ENCODE measurements around the gene PLA2G2A. TPM values are rescaled to one million over a fixed set of nuclear protein-coding genes. Genes with fewer than 3 reads are reported as not detected.

The PLA2G2A gene
- total and polyA plus RNA-seq, 2 of the 8 experiments (the other 6 are each of a cell fraction or from before 2014, with no cell fraction given) = 0.69 to 3.7 TPM

DNA sequence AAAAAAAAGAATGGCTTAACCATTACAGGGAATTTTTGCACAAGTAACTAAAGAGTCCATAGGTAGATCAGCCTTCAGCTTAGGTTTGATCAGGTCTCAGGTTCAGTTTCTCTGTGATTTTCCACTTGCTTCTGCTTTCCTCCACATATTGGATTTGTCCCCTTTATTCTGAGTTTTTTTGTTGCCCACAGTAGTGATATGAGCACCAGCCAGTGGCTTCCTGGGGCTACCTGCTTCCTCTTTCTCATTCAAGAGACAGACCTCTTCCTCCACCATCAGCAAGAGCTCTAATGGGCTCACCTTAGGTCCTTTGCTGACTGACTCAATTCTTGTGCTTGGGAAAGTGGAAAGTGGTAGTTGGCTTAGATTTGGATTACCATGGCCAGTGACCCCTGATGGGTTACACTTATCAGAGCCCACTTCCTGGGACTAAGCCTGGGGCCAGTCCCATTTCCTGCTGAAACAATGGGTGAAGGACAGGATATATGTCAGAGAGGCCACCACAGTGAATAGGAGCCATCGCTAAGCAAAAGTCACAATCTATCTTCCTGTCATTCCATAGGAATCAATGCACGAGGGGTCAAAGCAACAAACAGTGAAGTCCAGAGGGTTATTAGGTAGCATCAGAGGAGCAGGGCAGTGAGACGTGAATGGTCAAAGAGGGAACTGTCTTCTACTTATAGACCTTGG is 43.2 kb downstream of the PLA2G2A start:
- H3K14ac ChIP-seq (ENCODE audit: insufficient read length) = no peak overlapping the region
- peaks cover 2% of the 10 kb centered on the region; the same call in 1 of the 2 replicates for H3K23me2 ChIP-seq (ENCODE audit: low read depth, low read length)
- no peak overlapping the region for H2BK5ac ChIP-seq (ENCODE audit: low read depth, low read length)
- H3K9ac ChIP-seq (replicated peaks in 1 of 4; ENCODE audit: extremely low read depth in 1 of 4, low read depth in 3 of 4, low read length in 3 of 4) = no peak overlapping the region
- H3K79me2 ChIP-seq (ENCODE audit: control insufficient read depth in 1 of 2, insufficient read depth in 2 of 2, low read length in 2 of 2) = no peaks in the 10 kb centered on the region
- 82% methylated on average over 3 of the region's 3 CpGs; no CpG with 5 or more reads in 1 of the 2 experiments for WGBS, 2 experiments (ENCODE audit: extremely low coverage in 1 of 2, insufficient coverage in 1 of 2, insufficient read length in 1 of 2, insufficient replicate concordance in 2 of 2, low coverage in 1 of 2, low lambda C conversion rate in 2 of 2, missing lambda C conversion rate in 1 of 2)
- H4K91ac ChIP-seq (replicated peaks; ENCODE audit: insufficient read length, low read length) = no peak overlapping the region
- H3K23ac ChIP-seq (ENCODE audit: insufficient read length) = no peak overlapping the region
- H4K5ac ChIP-seq (ENCODE audit: insufficient read length, low read depth, low read length) = no peak overlapping the region
- no peak overlapping the region for H3K4me3 ChIP-seq (ENCODE audit: extremely low read depth in 1 of 4, insufficient read depth in 2 of 4, low read depth in 3 of 4, low read length in 4 of 4)
- H2BK12ac ChIP-seq (ENCODE audit: low read depth, low read length) = no peak overlapping the region
- H2BK15ac ChIP-seq (ENCODE audit: low read length) = no peak overlapping the region
- no peaks in the 10 kb centered on the region for H3K36me3 ChIP-seq (ENCODE audit: control insufficient read depth in 2 of 4, insufficient read depth in 4 of 4, low read length in 3 of 4)
- DNase-seq (ENCODE audit: low read depth in 1 of 2, low spot score in 2 of 2) = no peak
- no peak overlapping the region for H2AK5ac ChIP-seq (ENCODE audit: low read depth, low read length)
- no peaks in the 10 kb centered on the region for H3K27me3 ChIP-seq (replicated peaks in 1 of 4; ENCODE audit: control insufficient read depth in 3 of 4, extremely low read depth in 1 of 4, insufficient read depth in 3 of 4, low read length in 3 of 4)
- H3K27ac ChIP-seq (ENCODE audit: low read depth, low read length) = no peak overlapping the region
- H3K18ac ChIP-seq (ENCODE audit: extremely low read depth, low read length) = no peak overlapping the region
- H3K56ac ChIP-seq (replicated peaks; ENCODE audit: insufficient read length, low read depth, low read length) = no peak overlapping the region
- no peak overlapping the region for H2BK20ac ChIP-seq (ENCODE audit: low read length)
- H4K8ac ChIP-seq (ENCODE audit: extremely low read depth, insufficient read depth, low read length) = no peak overlapping the region
- TF ChIP-seq RAD21 (IDR thresholded peaks at IDR 0.05 in 1 of 2, conservative IDR thresholded peaks at IDR 0.05 in 1 of 2; ENCODE audit: low read depth in 2 of 2, low read length in 2 of 2) (no peak), RXRA (IDR thresholded peaks at IDR 0.05; ENCODE audit: insufficient read depth, low read depth, low read length) (no peak), KDM5A (IDR thresholded peaks at IDR 0.05; ENCODE audit: low read length) (no peak), SRF (IDR thresholded peaks at IDR 0.05; ENCODE audit: low read depth, low read length) (no peak), KDM4A (IDR thresholded peaks at IDR 0.05; ENCODE audit: low read depth, low read length, severe bottlenecking) (no peak), EZH2 (IDR thresholded peaks at IDR 0.05; ENCODE audit: low read depth, low read length, severe bottlenecking) (no peak), JUND (IDR thresholded peaks at IDR 0.05; ENCODE audit: low read length) (no peak), CEBPB (IDR thresholded peaks at IDR 0.05; ENCODE audit: low read depth, low read length) (no peak), SIX5 (IDR thresholded peaks at IDR 0.05; ENCODE audit: low read depth, low read length) (no peak)
- peaks cover 0 to 2% (median 0%) of the 10 kb centered on the region in 4 experiments; a peak in 1 of 7 replicates for H3K4me1 ChIP-seq (replicated peaks in 1 of 4; ENCODE audit: control insufficient read depth in 3 of 4, insufficient read depth in 4 of 4, low read length in 3 of 4)
- CTCF ChIA-PET (ENCODE audit: partially characterized antibody) = interaction anchor here (0.6 to 1.0 kb wide), 3 partner anchors 58 to 622 kb away, joined by 3 read pairs; no protein-coding TSS in a partner anchor
- H2BK120ac ChIP-seq (replicated peaks; ENCODE audit: low read depth, low read length) = no peak overlapping the region
- H3K4ac ChIP-seq (replicated peaks; ENCODE audit: insufficient read length, low read depth, low read length) = no peak overlapping the region
- POLR2A ChIA-PET (ENCODE audit: partially characterized antibody) = no interaction called here
- H3K4me2 ChIP-seq (ENCODE audit: insufficient read depth in 1 of 2, low read depth in 2 of 2, low read length in 2 of 2) = no peak overlapping the region
- FAIRE-seq = no peak
- H3K9me3 ChIP-seq (ENCODE audit: insufficient read depth in 2 of 2, low read depth in 1 of 2, low read length in 1 of 2) = peaks cover 19 to 20% of the 10 kb centered on the region in 2 experiments
- H3K79me1 ChIP-seq (ENCODE audit: low read depth, low read length) = no peaks in the 10 kb centered on the region
- H4K20me1 ChIP-seq (replicated peaks in 1 of 2; ENCODE audit: control insufficient read depth in 1 of 2, insufficient read depth in 2 of 2, low read length in 2 of 2) = no peaks in the 10 kb centered on the region
- no peak overlapping the region for H2AFZ ChIP-seq (ENCODE audit: low read length)
